VCaP (cell line): ENCODE data around the gene EMILIN2.

Experiments used
- H3K27ac ChIP-seq: fragments of 450-650 bp; 2 replicates; pipeline ENCODE4 v1.5.1; 2017
- TF ChIP-seq, protein P1 (sequence below): fragments of 450-650 bp; conservative IDR thresholded peaks from 2 replicates; pipeline ENCODE4 v1.5.1; 2017; ENCODE audit warnings: mild to moderate bottlenecking, moderate library complexity

The EMILIN2 gene

GRCh38 chr18:2921778-2922177, 75.0 kb downstream of the EMILIN2 start:
- TF ChIP-seq, protein P1, sequence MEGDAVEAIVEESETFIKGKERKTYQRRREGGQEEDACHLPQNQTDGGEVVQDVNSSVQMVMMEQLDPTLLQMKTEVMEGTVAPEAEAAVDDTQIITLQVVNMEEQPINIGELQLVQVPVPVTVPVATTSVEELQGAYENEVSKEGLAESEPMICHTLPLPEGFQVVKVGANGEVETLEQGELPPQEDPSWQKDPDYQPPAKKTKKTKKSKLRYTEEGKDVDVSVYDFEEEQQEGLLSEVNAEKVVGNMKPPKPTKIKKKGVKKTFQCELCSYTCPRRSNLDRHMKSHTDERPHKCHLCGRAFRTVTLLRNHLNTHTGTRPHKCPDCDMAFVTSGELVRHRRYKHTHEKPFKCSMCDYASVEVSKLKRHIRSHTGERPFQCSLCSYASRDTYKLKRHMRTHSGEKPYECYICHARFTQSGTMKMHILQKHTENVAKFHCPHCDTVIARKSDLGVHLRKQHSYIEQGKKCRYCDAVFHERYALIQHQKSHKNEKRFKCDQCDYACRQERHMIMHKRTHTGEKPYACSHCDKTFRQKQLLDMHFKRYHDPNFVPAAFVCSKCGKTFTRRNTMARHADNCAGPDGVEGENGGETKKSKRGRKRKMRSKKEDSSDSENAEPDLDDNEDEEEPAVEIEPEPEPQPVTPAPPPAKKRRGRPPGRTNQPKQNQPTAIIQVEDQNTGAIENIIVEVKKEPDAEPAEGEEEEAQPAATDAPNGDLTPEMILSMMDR, result no peak
- no peak overlapping the region for H3K27ac ChIP-seq

- TF ChIP-seq, protein P1, result no peak
- no peak overlapping the region for H3K27ac ChIP-seq
These were observed 76.7 kb downstream of the EMILIN2 start for GRCh38 chr18:2923464-2923863.

GRCh38 chr18:2924920-2925319, 78.1 kb downstream of the EMILIN2 start:
- TF ChIP-seq, protein P1, result no peak
- H3K27ac ChIP-seq, result no peak overlapping the region

DNA sequence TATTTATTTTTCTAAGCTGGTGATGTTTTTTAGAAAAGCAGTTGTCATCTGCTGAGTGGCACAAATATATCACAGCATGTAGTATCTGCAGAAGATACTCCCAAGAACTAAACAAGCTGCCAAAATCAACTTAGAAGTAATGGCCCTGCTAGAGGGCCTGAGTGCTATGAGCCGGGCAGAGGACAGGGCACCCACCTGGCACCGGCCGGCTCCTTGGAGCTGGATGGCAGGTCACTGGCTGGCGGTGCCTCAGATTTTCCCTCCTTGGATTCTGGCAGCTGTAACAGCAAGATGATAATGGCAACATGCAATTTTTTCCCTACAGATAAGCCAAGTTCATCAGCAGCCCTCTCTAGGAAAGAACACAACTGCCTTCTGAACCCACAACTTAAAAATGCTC, 79.7 kb downstream of the EMILIN2 start:
- no peak overlapping the region for H3K27ac ChIP-seq
- TF ChIP-seq, protein P1, result no peak

- H3K27ac ChIP-seq, result no peak overlapping the region
- TF ChIP-seq, protein P1, result no peak
These were observed 80.9 kb downstream of the EMILIN2 start for GRCh38 chr18:2927745-2928144.

- TF ChIP-seq, protein P1, result peak; percentile 80
- H3K27ac ChIP-seq, result no peak overlapping the region
These were observed 85.7 kb downstream of the EMILIN2 start for GRCh38 chr18:2932247-2933181.

- no peak overlapping the region for H3K27ac ChIP-seq
- TF ChIP-seq, protein P1, result no peak
These were observed 87.2 kb downstream of the EMILIN2 start for GRCh38 chr18:2933995-2934394.
